Measurements from ENCODE around the gene CD38.

- TF ChIP-seq CTCF (conservative IDR thresholded peaks at IDR 0.05; ENCODE audit: low read depth, low read length) (no peak), EZH2 (IDR thresholded peaks at IDR 0.05; ENCODE audit: borderline replicate concordance, low read depth, low read length, poor library complexity, severe bottlenecking) (no peak)
Measured at GRCh38 chr4:15758294-15758693, 19.8 kb upstream of the CD38 start.

All from A673 (cell line).